VCaP (cell line): ENCODE measurements around the gene C1QB.

ENCODE experiments used
- H3K27ac ChIP-seq: fragments of 450-650 bp; 2 replicates; pipeline ENCODE4 v1.5.1; 2017
- CTCF ChIP-seq: fragments of 450-650 bp; conservative IDR thresholded peaks from 2 replicates; pipeline ENCODE4 v1.5.1; 2017; ENCODE audit warnings: mild to moderate bottlenecking, moderate library complexity

C1QB gene

GRCh38 chr1:22613572-22613918 lies 39.5 kb upstream of the C1QB start:
- TF ChIP-seq CTCF: no peak
- no peak overlapping the region for H3K27ac ChIP-seq

GRCh38 chr1:22613951-22614350 lies 39.1 kb upstream of the C1QB start:
- H3K27ac ChIP-seq: no peak overlapping the region
- no peak for TF ChIP-seq CTCF

GRCh38 chr1:22615886-22616285 lies 37.1 kb upstream of the C1QB start:
- no peak for TF ChIP-seq CTCF
- H3K27ac ChIP-seq: no peak overlapping the region

GRCh38 chr1:22616571-22616970 lies 36.5 kb upstream of the C1QB start:
- TF ChIP-seq CTCF: no peak

GRCh38 chr1:22618056-22618455 lies 35.0 kb upstream of the C1QB start:
- no peak overlapping the region for H3K27ac ChIP-seq
- TF ChIP-seq CTCF: no peak

More at GRCh38 chr1:22616571-22616970, 36.5 kb upstream of the C1QB start:
- no peak overlapping the region for H3K27ac ChIP-seq

GRCh38 chr1:22619252-22619651 lies 33.8 kb upstream of the C1QB start:
- no peak for TF ChIP-seq CTCF
- no peak overlapping the region for H3K27ac ChIP-seq

GRCh38 chr1:22619798-22620197 lies 33.2 kb upstream of the C1QB start:
- H3K27ac ChIP-seq: no peak overlapping the region
- TF ChIP-seq CTCF: no peak

GRCh38 chr1:22621761-22622160 lies 31.3 kb upstream of the C1QB start:
- TF ChIP-seq CTCF: no peak
- H3K27ac ChIP-seq: no peak overlapping the region
